SU-DHL-6 (cell line): ENCODE measurements around the gene THEM5.

Source experiments
- EZH2phosphoT487 ChIP-seq: fragments of 200-600 bp; sonication (generic), shearing (Covaris generic); conservative IDR thresholded peaks from 2 replicates; pipeline ENCODE4 v1.6.1; 2018; ENCODE audit warnings: mild to moderate bottlenecking, antibody characterized with exemption, low read length, moderate library complexity, mixed read lengths
- TF ChIP-seq, protein P1 (sequence below): fragments of 200-600 bp; sonication (generic); IDR thresholded peaks from one replicate; pipeline ENCODE4 v1.5.1; 2017; ENCODE audit warnings: antibody characterized with exemption, mild to moderate bottlenecking, low read length, moderate library complexity; ENCODE audit not compliant: insufficient read depth, poor library complexity, severe bottlenecking

DNA sequence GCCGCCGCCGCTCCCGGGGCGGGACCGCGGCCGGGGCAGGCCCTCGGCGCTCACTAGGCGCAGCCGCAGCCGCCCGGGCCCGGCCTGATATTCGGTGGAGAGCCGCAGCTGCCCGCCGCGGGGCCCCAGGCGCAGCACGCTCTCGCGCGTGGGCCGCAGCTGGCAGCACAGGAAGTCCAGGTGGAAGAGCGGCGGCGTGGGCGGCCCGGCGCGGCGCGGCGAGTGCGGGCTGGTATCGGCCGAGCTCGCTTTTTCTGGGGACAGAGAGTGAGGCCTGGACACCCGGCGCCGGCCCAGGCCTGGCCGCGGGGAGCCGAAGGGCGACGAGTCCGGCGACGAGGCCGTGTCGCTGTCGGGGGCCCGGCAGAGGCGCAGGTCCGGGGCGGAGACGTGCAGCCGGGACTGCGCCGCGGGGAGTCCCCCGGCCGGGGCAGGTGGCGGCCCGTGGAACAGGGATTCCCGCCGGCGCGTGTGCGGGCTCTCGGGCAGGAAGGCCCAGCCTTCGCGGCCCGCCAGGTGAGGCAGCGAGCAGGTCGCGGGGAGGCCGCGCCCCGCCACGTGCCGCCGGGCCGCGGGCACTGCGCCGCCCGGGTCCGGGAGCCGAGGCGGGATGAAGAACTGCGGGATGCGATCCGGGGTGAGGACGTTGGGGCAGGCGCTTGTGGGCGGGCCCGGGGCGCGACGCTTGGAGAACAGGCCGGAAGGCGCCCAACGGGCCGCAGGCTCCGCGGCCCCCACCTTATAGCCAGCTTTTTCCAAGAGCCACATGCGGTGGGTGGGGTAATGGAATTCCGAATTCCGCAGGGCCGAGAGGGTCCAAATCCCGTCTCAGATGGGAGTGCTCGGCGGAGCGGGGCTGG is 15.1 kb downstream of the THEM5 start:
- TF ChIP-seq EZH2phosphoT487 = 0 out of 2 replicates have a peak, but pooled peaks have one; percentile 72
- TF ChIP-seq, protein P1, sequence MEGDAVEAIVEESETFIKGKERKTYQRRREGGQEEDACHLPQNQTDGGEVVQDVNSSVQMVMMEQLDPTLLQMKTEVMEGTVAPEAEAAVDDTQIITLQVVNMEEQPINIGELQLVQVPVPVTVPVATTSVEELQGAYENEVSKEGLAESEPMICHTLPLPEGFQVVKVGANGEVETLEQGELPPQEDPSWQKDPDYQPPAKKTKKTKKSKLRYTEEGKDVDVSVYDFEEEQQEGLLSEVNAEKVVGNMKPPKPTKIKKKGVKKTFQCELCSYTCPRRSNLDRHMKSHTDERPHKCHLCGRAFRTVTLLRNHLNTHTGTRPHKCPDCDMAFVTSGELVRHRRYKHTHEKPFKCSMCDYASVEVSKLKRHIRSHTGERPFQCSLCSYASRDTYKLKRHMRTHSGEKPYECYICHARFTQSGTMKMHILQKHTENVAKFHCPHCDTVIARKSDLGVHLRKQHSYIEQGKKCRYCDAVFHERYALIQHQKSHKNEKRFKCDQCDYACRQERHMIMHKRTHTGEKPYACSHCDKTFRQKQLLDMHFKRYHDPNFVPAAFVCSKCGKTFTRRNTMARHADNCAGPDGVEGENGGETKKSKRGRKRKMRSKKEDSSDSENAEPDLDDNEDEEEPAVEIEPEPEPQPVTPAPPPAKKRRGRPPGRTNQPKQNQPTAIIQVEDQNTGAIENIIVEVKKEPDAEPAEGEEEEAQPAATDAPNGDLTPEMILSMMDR = no peak
